SK-N-MC (cell line): ENCODE measurements around the gene UBXN11.

Experiments
- EZH2 ChIP-seq: fragments of 200-600 bp; sonication (generic); IDR thresholded peaks from one replicate; pipeline ENCODE4 v1.6.1; 2017; ENCODE audit warnings: antibody characterized with exemption
- FOXP2 ChIP-seq: optimal IDR thresholded peaks from 2 replicates; pipeline ENCODE3; 2011; ENCODE audit warnings: mild to moderate bottlenecking, moderate library complexity; ENCODE audit not compliant: insufficient read depth; ENCODE audit errors: extremely low read length, control extremely low read depth
- POLR2AphosphoS5 ChIP-seq: IDR thresholded peaks from 2 replicates; pipeline ENCODE4 v1.6.1; 2012; ENCODE audit warnings: mild to moderate bottlenecking, low read depth, low read length, borderline replicate concordance

DNA sequence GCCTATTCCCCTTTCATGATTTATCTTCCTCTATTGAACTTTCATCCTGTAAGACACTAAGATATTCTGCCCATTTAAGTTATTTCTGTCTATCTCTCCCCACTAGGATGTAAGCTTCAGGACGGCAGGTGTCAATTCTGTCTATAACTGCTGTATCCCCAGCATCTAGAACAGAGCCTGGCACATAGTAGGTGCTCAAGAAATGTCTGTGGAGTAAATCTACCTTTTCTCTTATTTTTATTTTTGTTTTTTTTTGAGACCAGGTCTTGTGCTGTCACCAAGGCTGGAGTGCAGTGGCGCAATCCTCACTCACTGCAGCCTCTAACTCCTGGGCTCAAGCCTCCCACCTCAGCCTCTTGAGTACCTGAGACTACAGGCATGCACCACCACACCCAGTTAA lies 16.9 kb upstream of the UBXN11 start:
- TF ChIP-seq POLR2AphosphoS5 (no peak), EZH2 (no peak), FOXP2 (no peak)
